GM23248 (cell line): ENCODE data around the gene EID3. TPM values are rescaled to one million over a fixed set of nuclear protein-coding genes. Genes with fewer than 3 reads are reported as not detected.
"Not testable (repeated sequence)": the region's sequence is repeated elsewhere in the genome, so short reads cannot be mapped to it uniquely, and the experiment has no call there.

Source experiments
- DNase-seq: peaks from one replicate; pipeline ENCODE4 v3.0.0-alpha.2; 2015
- H2AFZ ChIP-seq: fragments of 200-600 bp; sonication (generic); 2 replicates; pipeline ENCODE4 v1.6.1; 2016; ENCODE audit warnings: antibody characterized with exemption
- H3F3A ChIP-seq: fragments of 200-600 bp; sonication (generic); 2 replicates; pipeline ENCODE4 v1.6.1; 2016; ENCODE audit warnings: mild to moderate bottlenecking, antibody characterized with exemption, mixed run types; ENCODE audit not compliant: insufficient read depth
- H3K27ac ChIP-seq: fragments of 200-600 bp; sonication (generic); 2 replicates; pipeline ENCODE4 v1.5.1; 2016; ENCODE audit warnings: mild to moderate bottlenecking
- H3K27me3 ChIP-seq: fragments of 200-600 bp; sonication (generic); replicated peaks from 2 replicates; pipeline ENCODE4 v1.6.1; 2016; ENCODE audit warnings: mild to moderate bottlenecking; ENCODE audit not compliant: insufficient read depth
- H3K36me3 ChIP-seq: fragments of 200-600 bp; sonication (generic); 2 replicates; pipeline ENCODE4 v1.6.1; 2016; ENCODE audit warnings: low read depth, mild to moderate bottlenecking
- H3K4me1 ChIP-seq: fragments of 200-600 bp; sonication (generic); 2 replicates; pipeline ENCODE4 v1.6.1; 2016; ENCODE audit warnings: mild to moderate bottlenecking; ENCODE audit not compliant: insufficient read depth
- H3K4me2 ChIP-seq: fragments of 200-600 bp; sonication (generic); one replicate; pipeline ENCODE4 v1.6.1; 2016; ENCODE audit warnings: mild to moderate bottlenecking; ENCODE audit not compliant: unreplicated experiment
- H3K4me3 ChIP-seq: fragments of 200-600 bp; sonication (generic); 2 replicates; pipeline ENCODE4 v1.5.1; 2016; ENCODE audit warnings: mild to moderate bottlenecking
- H3K79me2 ChIP-seq: fragments of 200-600 bp; sonication (generic); 2 replicates; pipeline ENCODE4 v1.6.1; 2016; ENCODE audit warnings: mild to moderate bottlenecking; ENCODE audit not compliant: insufficient read depth
- H3K9ac ChIP-seq: fragments of 200-600 bp; sonication (generic); 2 replicates; pipeline ENCODE4 v1.6.1; 2016; ENCODE audit warnings: mild to moderate bottlenecking
- H3K9me2 ChIP-seq: fragments of 200-600 bp; sonication (generic); 2 replicates; pipeline ENCODE4 v1.6.1; 2016; ENCODE audit warnings: mixed run types, mild to moderate bottlenecking, moderate library complexity; ENCODE audit not compliant: insufficient read depth
- H3K9me3 ChIP-seq: fragments of 200-600 bp; sonication (generic); one replicate; pipeline ENCODE4 v1.6.1; 2017; ENCODE audit warnings: low read depth
- H4K20me1 ChIP-seq: fragments of 200-600 bp; sonication (generic); 2 replicates; pipeline ENCODE4 v1.6.0; 2016; ENCODE audit not compliant: insufficient read depth
- EZH2 ChIP-seq: fragments of 200-600 bp; sonication (generic); IDR thresholded peaks from 2 replicates; pipeline ENCODE4 v1.6.1; 2018; ENCODE audit warnings: antibody characterized with exemption, mild to moderate bottlenecking; ENCODE audit not compliant: insufficient read depth, poor library complexity, severe bottlenecking
- EZH2phosphoT487 ChIP-seq: fragments of 200-600 bp; sonication (generic); IDR thresholded peaks from 2 replicates; pipeline ENCODE4 v1.6.1; 2018; ENCODE audit warnings: antibody characterized with exemption, moderate library complexity, mild to moderate bottlenecking, low read depth; ENCODE audit not compliant: insufficient read depth
- WGBS, 2 experiments: methylation state at CpG; one replicate each; pipeline ENCODE4 v1.1.6; 2015 to 2017; ENCODE audit warnings: low lambda C conversion rate in 2 of 2, low coverage in 1 of 2; ENCODE audit errors: missing lambda C conversion rate in 2 of 2; 5-methylcytosine and 5-hydroxymethylcytosine counted together
- in situ Hi-C: fragments of 300-500 bp; cut with MboI; formaldehyde crosslinking; loops from 2 replicates; pipeline ENCODE4 v1.15.0; 2020
- polyA plus RNA-seq: library from polyadenylated mRNA; unstranded; fragments of >200 nt; fragmentation: Nextera tagmentation; extraction: Ambion mirVana; gene quantifications from 2 replicates; pipeline ENCODE4 v1.2.1, GENCODE V29; 2016
- total RNA-seq: library from RNA; depleted of rRNA; stranded (reverse); fragments of >200 nt; shearing (Covaris generic); gene quantifications from 2 replicates; pipeline ENCODE4 v1.2.3, GENCODE V29; 2014

EID3 gene
- total and polyA plus RNA-seq, 2 experiments from 2014 or later, result 5.7 to 6.9 TPM

DNA sequence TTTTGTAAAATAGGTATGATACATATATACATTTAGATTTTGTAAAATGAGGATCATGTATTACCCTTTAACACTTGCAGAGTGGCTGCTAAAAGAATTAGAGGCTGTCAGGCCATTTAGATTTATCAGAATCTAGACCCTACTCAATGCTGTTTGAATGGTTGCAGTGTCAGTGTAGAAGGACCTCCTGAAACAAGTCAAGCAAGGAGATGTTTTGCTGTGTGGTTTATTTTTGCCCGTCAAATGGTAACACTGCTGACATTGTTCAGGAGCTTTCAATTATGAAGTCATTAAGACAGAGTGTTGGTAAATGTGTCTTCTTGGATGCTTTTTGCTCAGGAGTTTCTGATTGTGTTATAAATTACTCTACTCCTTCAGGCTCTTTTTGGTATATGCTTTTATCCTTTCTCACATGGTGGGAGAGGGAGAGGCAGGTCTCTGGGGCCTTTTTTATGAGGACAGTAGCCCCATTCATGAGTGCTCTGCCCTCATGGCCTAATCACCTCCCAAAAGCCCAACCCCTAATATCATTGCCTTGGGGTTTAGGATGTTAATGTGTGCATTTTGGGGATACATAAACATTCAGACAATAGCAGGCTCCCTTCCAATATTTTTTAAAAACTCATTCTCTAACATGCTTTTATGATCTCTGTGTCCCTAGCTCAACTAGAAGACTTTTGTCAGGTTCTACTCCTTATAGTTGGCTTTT lies 16.5 kb downstream of the EID3 start:
- peaks cover 87% of the 10 kb centered on the region for H3K36me3 ChIP-seq
- in situ Hi-C loops, result no loop called here
- peaks cover 89% of the 10 kb centered on the region for H3K79me2 ChIP-seq
- no peak overlapping the region for H2AFZ ChIP-seq
- no peak overlapping the region for H3K4me3 ChIP-seq
- no peak overlapping the region for H3K27ac ChIP-seq
- H3F3A ChIP-seq, result peaks cover 73% of the 10 kb centered on the region
- H3K27me3 ChIP-seq, result no peaks in the 10 kb centered on the region
- 100% methylated on average over 1 of the region's 1 CpG for WGBS, 2 experiments
- no peak for DNase-seq
- no peak overlapping the region for H3K4me2 ChIP-seq
- no peak overlapping the region for H3K9ac ChIP-seq
- TF ChIP-seq EZH2, result no peak
- no peak for TF ChIP-seq EZH2phosphoT487
- H3K4me1 ChIP-seq, result no peaks in the 10 kb centered on the region
- H4K20me1 ChIP-seq, result peaks cover 5% of the 10 kb centered on the region
- no peaks in the 10 kb centered on the region for H3K9me2 ChIP-seq
- H3K9me3 ChIP-seq, result no peaks in the 10 kb centered on the region

DNA sequence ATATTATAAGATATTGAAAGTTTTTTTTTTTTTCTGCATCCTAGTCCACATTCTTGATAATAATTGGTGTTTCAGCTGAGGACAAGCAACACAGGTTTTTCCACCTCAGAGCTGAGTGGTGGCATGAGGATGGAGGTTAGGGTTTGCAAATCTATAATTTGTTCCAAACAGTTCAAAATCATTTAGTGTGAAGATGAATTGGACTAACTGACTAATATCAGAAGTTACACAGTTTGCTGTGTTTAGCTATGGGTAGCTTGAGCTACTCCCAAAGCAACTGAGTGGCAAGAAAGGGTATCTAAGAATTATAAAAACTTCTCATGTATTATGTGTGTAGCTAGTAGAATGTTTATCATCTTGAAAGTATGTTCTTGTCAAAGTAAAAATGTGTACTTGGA lies 17.1 kb downstream of the EID3 start:
- Histone ChIP-seq H3K9me2 (no peaks in the 10 kb centered on the region), H3K27me3 (no peaks in the 10 kb centered on the region), H3K4me1 (no peaks in the 10 kb centered on the region), H4K20me1 (peaks cover 5% of the 10 kb centered on the region), H3K4me3 (no peak overlapping the region), H3K9me3 (no peaks in the 10 kb centered on the region), H3K27ac (0 out of 2 replicates have a peak overlapping the region, but pooled peaks have one; percentile 23), H3K4me2 (no peak overlapping the region), H3K36me3 (peaks cover 87% of the 10 kb centered on the region), H3K79me2 (peaks cover 89% of the 10 kb centered on the region), H3K9ac (no peak overlapping the region), H3F3A (peaks cover 73% of the 10 kb centered on the region), H2AFZ (no peak overlapping the region)
- DNase-seq, result no peak
- no peak for TF ChIP-seq EZH2phosphoT487
- in situ Hi-C loops, result no loop called here

GRCh38 chr12:104321949-104322348 lies 18.4 kb downstream of the EID3 start:
- no peak overlapping the region for H3K4me3 ChIP-seq
- in situ Hi-C loops, result no loop called here
- H3K9me2 ChIP-seq, result no peaks in the 10 kb centered on the region
- 90 to 100% methylated on average over 1 of the region's 1 CpG for WGBS, 2 experiments
- no peak overlapping the region for H3K4me2 ChIP-seq
- peak overlapping the region; percentile 23; the same call in 1 of the 2 replicates for H3K27ac ChIP-seq
- peaks cover 81% of the 10 kb centered on the region for H3F3A ChIP-seq
- TF ChIP-seq EZH2phosphoT487 (no peak), EZH2 (no peak)
- H3K79me2 ChIP-seq, result peaks cover 89% of the 10 kb centered on the region
- peaks cover 5% of the 10 kb centered on the region for H4K20me1 ChIP-seq
- H3K9ac ChIP-seq, result no peak overlapping the region
- no peak for DNase-seq
- H3K4me1 ChIP-seq, result no peaks in the 10 kb centered on the region
- H3K27me3 ChIP-seq, result no peaks in the 10 kb centered on the region
- H2AFZ ChIP-seq, result no peak overlapping the region
- H3K9me3 ChIP-seq, result no peaks in the 10 kb centered on the region
- H3K36me3 ChIP-seq, result peaks cover 90% of the 10 kb centered on the region

GRCh38 chr12:104322533-104322932 lies 19.0 kb downstream of the EID3 start:
- H3K4me2 ChIP-seq, H3K9me3 ChIP-seq, H3K4me1 ChIP-seq, H3K9ac ChIP-seq, H3K4me3 ChIP-seq, H3K27me3 ChIP-seq, H3K9me2 ChIP-seq, in situ Hi-C loops, DNase-seq, H4K20me1 ChIP-seq, H2AFZ ChIP-seq: not testable (repeated sequence)
- Histone ChIP-seq H3K36me3 (peaks cover 90% of the 10 kb centered on the region), H3K79me2 (peaks cover 89% of the 10 kb centered on the region), H3F3A (peaks cover 81% of the 10 kb centered on the region), H3K27ac (peak overlapping the region; percentile 23; the same call in 1 of the 2 replicates)
- 98 to 100% methylated on average over 2 of the region's 2 CpGs for WGBS, 2 experiments

GRCh38 chr12:104323899-104324298 lies 20.4 kb downstream of the EID3 start:
- TF ChIP-seq EZH2phosphoT487 (no peak), EZH2 (no peak)
- H3K79me2 ChIP-seq, result peaks cover 88% of the 10 kb centered on the region
- in situ Hi-C loops, result no loop called here
- H3F3A ChIP-seq, result peaks cover 83% of the 10 kb centered on the region
- H3K4me3 ChIP-seq, result no peak overlapping the region
- H3K4me2 ChIP-seq, result no peak overlapping the region
- no peaks in the 10 kb centered on the region for H3K9me3 ChIP-seq
- no peaks in the 10 kb centered on the region for H3K9me2 ChIP-seq
- H3K9ac ChIP-seq, result no peak overlapping the region
- DNase-seq, result no peak
- H3K27ac ChIP-seq, result no peak overlapping the region
- H3K27me3 ChIP-seq, result no peaks in the 10 kb centered on the region
- H2AFZ ChIP-seq, result no peak overlapping the region
- WGBS, 2 experiments, result 94 to 100% methylated on average over 1 of the region's 1 CpG
- H4K20me1 ChIP-seq, result peaks cover 5% of the 10 kb centered on the region
- H3K36me3 ChIP-seq, result peaks cover 90% of the 10 kb centered on the region
- no peaks in the 10 kb centered on the region for H3K4me1 ChIP-seq

- H3K9me2 ChIP-seq, H3K27ac ChIP-seq, H3K4me1 ChIP-seq, DNase-seq, H3K9me3 ChIP-seq, H3K27me3 ChIP-seq, in situ Hi-C loops, H3K4me3 ChIP-seq, H2AFZ ChIP-seq, H3K9ac ChIP-seq, H4K20me1 ChIP-seq, H3K4me2 ChIP-seq: not testable (repeated sequence)
- Histone ChIP-seq H3K36me3 (peaks cover 88% of the 10 kb centered on the region), H3F3A (peaks cover 86% of the 10 kb centered on the region), H3K79me2 (peaks cover 73% of the 10 kb centered on the region)
- 92 to 93% methylated on average over 6 of the region's 6 CpGs for WGBS, 2 experiments
Observed at GRCh38 chr12:104328278-104328677, 24.7 kb downstream of the EID3 start.
